Esophagus squamous epithelium (tissue), 5 donors: ENCODE measurements around the gene CD68. TPM values are rescaled to one million over a fixed set of nuclear protein-coding genes. Genes with fewer than 3 reads are reported as not detected.
"Not testable (repeated sequence)": the region's sequence is repeated elsewhere in the genome, so short reads cannot be mapped to it uniquely, and the experiment has no call there.

Experiments used
- DNase-seq: peaks from one replicate; lab custom pipeline; 2025; lab: John Stamatoyannopoulos, UW
- H3K27ac ChIP-seq, 4 donors: fragments of 200-600 bp; sonication (generic); one replicate each; pipeline ENCODE4 v1.5.1; 2016 to 2019; ENCODE audit warnings: mild to moderate bottlenecking in 1 of 4
- H3K27me3 ChIP-seq, 4 donors: fragments of 200-600 bp; sonication (generic); 1 replicate in 3 of 4; 2 replicates in 1 of 4; pipeline versions ENCODE4 v1.5.1 to v1.6.0; 2017 to 2021; ENCODE audit warnings: antibody characterized with exemption in 1 of 4
- H3K36me3 ChIP-seq, 3 donors: fragments of 200-600 bp; sonication (generic); one replicate each; pipeline ENCODE4 v1.5.1; 2016 to 2019
- H3K4me1 ChIP-seq, 3 donors: fragments of 200-600 bp; sonication (generic); one replicate each; pipeline ENCODE4 v1.5.1; 2017 to 2019
- H3K4me3 ChIP-seq, 4 donors: fragments of 200-600 bp; sonication (generic); 1 replicate in 3 of 4; 2 replicates in 1 of 4; pipeline ENCODE4 v1.5.1; 2016 to 2019; ENCODE audit warnings: mild to moderate bottlenecking in 2 of 4, moderate library complexity in 1 of 4
- H3K9me3 ChIP-seq, 3 donors: fragments of 200-600 bp; sonication (generic); one replicate each; pipeline ENCODE4 v1.5.1; 2016 to 2019
- CTCF ChIP-seq, 6 experiments: fragments of 450-650 bp in 4 of 6; fragments of 200-600 bp in 2 of 6; sonication (generic) in 2 of 6; IDR thresholded peaks; one replicate each; pipeline ENCODE4 v1.5.1; 2016 to 2019; ENCODE audit warnings: antibody characterized with exemption in 6 of 6, mild to moderate bottlenecking in 4 of 6, moderate library complexity in 4 of 6
- POLR2A ChIP-seq, 4 donors: fragments of 450-650 bp; IDR thresholded peaks; one replicate each; pipeline ENCODE4 v1.6.1; 2017; ENCODE audit warnings: antibody characterized with exemption in 4 of 4, mild to moderate bottlenecking in 4 of 4, moderate library complexity in 3 of 4
- WGBS, 2 donors: methylation state at CpG; one replicate each; pipeline ENCODE4 v1.1.5; 2018; 5-methylcytosine and 5-hydroxymethylcytosine counted together
- intact Hi-C: fragments of 100-400 bp; cut with DNase I; formaldehyde crosslinking; loops from one replicate; pipeline ENCODE4 v1.15.0; 2022
- total RNA-seq, 4 donors: library from RNA; depleted of rRNA; stranded (reverse); fragments of >200 nt; gene quantifications; one replicate each; pipeline ENCODE4 v1.1.0, GENCODE V29; 2016
- donor health status: DM: yes; HTN: yes; CAD: no.

CD68 gene
- total RNA-seq, 4 donors from 2014 or later = 32.1 to 52.9 (median 45.2) TPM

- DNase-seq = no peak
- no peaks in the 10 kb centered on the region for H3K9me3 ChIP-seq
- peak in 1 of 4 donors; percentile 34 for TF ChIP-seq POLR2A (IDR thresholded peaks at IDR 0.05)
- TF ChIP-seq CTCF (IDR thresholded peaks at IDR 0.05) = no peak
- peaks cover 19 to 59% (median 30%) of the 10 kb centered on the region in 3 donors for H3K4me1 ChIP-seq
- peaks cover 38 to 72% (median 41%) of the 10 kb centered on the region in 3 donors for H3K36me3 ChIP-seq
- intact Hi-C loops = loop anchor here (5.0 kb wide), 1 partner anchor 92 kb away; no protein-coding TSS in a partner anchor
- H3K27me3 ChIP-seq = no peaks in the 10 kb centered on the region
- 50% methylated on average over 1 of the region's 4 CpGs; no CpG with 5 or more reads in 1 of the 2 donors for WGBS, 2 donors
- peak overlapping the region; percentile 90 to 96 (median 96) for H3K27ac ChIP-seq
- peak overlapping the region in 3 of 4 donors; percentile 64 to 76 (median 69) for H3K4me3 ChIP-seq
Observed at GRCh38 chr17:7590743-7591142, 11.3 kb downstream of the CD68 start.

- intact Hi-C loops = loop anchor here (5.0 kb wide), 1 partner anchor 91 kb away; no protein-coding TSS in a partner anchor
- H3K27me3 ChIP-seq = no peaks in the 10 kb centered on the region
- peaks cover 38 to 72% (median 39%) of the 10 kb centered on the region in 3 donors for H3K36me3 ChIP-seq
- 82 to 90% methylated on average over 4 to 5 of the region's 5 CpGs for WGBS, 2 donors
- TF ChIP-seq POLR2A (IDR thresholded peaks at IDR 0.05) (no peak), CTCF (IDR thresholded peaks at IDR 0.05) (no peak)
- H3K9me3 ChIP-seq = no peaks in the 10 kb centered on the region
- no peak for DNase-seq
- peak overlapping the region; percentile 90 to 96 (median 96) for H3K27ac ChIP-seq
- H3K4me3 ChIP-seq = no peak overlapping the region
- H3K4me1 ChIP-seq = peaks cover 19 to 50% (median 28%) of the 10 kb centered on the region in 3 donors
Observed at GRCh38 chr17:7591596-7591995, 12.2 kb downstream of the CD68 start.

DNA sequence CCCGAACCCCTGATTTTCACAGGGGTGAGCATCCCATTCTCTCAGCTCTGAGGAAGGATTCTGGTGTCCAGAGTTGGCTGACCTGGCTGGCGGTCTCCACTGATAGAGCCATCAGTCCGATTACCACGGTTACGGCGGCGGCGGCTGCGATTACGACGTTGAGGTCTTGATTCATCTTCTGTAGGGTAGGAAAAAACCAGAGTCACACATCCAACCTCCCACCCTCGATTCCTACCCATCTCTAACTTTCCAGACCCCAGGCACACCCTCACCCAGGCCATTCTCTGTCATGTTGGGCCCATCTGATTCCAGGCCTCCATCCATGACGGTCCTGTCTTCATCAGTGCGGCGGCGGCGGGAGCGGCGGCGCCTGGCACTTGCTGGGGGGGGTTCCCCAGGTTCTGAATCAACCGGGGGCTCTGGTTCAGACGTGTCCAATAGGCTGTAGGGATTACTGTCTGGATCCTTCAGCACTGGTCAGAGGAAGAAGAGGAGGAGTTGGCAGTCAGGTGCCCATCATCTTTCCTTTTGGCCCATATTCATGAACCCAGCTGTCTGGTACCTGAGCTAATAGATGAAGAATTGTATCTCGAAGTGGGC lies 13.1 kb downstream of the CD68 start:
- intact Hi-C loops = loop anchor here (5.0 kb wide), 1 partner anchor 90 kb away; no protein-coding TSS in a partner anchor
- 85 to 94% methylated on average over 14 to 15 of the region's 23 CpGs for WGBS, 2 donors
- no peak overlapping the region for H3K4me3 ChIP-seq
- no peaks in the 10 kb centered on the region for H3K27me3 ChIP-seq
- no peak for TF ChIP-seq CTCF (IDR thresholded peaks at IDR 0.05)
- TF ChIP-seq POLR2A (IDR thresholded peaks at IDR 0.05) = no peak
- H3K9me3 ChIP-seq = no peaks in the 10 kb centered on the region
- peaks cover 11 to 41% (median 19%) of the 10 kb centered on the region in 3 donors for H3K4me1 ChIP-seq
- peaks cover 39 to 72% (median 40%) of the 10 kb centered on the region in 3 donors for H3K36me3 ChIP-seq
- DNase-seq = no peak
- no peak overlapping the region for H3K27ac ChIP-seq

GRCh38 chr17:7593296-7593695 lies 13.9 kb downstream of the CD68 start:
- peaks cover 8 to 33% (median 14%) of the 10 kb centered on the region in 3 donors for H3K4me1 ChIP-seq
- H3K4me3 ChIP-seq = no peak overlapping the region
- no peaks in the 10 kb centered on the region for H3K9me3 ChIP-seq
- intact Hi-C loops = loop anchor here (5.0 kb wide), 1 partner anchor 89 kb away; no protein-coding TSS in a partner anchor
- no peak for TF ChIP-seq CTCF (IDR thresholded peaks at IDR 0.05)
- TF ChIP-seq POLR2A (IDR thresholded peaks at IDR 0.05) = no peak
- 80 to 89% methylated on average over 2 to 7 of the region's 12 CpGs for WGBS, 2 donors
- DNase-seq = no peak
- H3K27me3 ChIP-seq = no peaks in the 10 kb centered on the region
- H3K36me3 ChIP-seq = peaks cover 40 to 74% (median 41%) of the 10 kb centered on the region in 3 donors
- no peak overlapping the region for H3K27ac ChIP-seq

- H3K27ac ChIP-seq, H3K4me3 ChIP-seq, H3K9me3 ChIP-seq, H3K4me1 ChIP-seq, H3K27me3 ChIP-seq, DNase-seq, intact Hi-C loops: not testable (repeated sequence)
- WGBS, 2 donors = 87 to 96% methylated on average over 3 to 5 of the region's 5 CpGs
- peaks cover 47 to 98% (median 67%) of the 10 kb centered on the region in 3 donors for H3K36me3 ChIP-seq
Observed at GRCh38 chr17:7597561-7597960, 18.1 kb downstream of the CD68 start.
